Non-pigmented ciliary epithelial cell (primary cell): Measurements from ENCODE around the gene PACSIN1.

Source experiments
- DNase-seq: peaks from one replicate; pipeline ENCODE4 v3.0.0-alpha.2; 2010; ENCODE audit warnings: low read depth

PACSIN1 gene, protein sequence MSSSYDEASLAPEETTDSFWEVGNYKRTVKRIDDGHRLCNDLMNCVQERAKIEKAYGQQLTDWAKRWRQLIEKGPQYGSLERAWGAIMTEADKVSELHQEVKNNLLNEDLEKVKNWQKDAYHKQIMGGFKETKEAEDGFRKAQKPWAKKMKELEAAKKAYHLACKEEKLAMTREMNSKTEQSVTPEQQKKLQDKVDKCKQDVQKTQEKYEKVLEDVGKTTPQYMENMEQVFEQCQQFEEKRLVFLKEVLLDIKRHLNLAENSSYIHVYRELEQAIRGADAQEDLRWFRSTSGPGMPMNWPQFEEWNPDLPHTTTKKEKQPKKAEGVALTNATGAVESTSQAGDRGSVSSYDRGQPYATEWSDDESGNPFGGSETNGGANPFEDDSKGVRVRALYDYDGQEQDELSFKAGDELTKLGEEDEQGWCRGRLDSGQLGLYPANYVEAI

DNA sequence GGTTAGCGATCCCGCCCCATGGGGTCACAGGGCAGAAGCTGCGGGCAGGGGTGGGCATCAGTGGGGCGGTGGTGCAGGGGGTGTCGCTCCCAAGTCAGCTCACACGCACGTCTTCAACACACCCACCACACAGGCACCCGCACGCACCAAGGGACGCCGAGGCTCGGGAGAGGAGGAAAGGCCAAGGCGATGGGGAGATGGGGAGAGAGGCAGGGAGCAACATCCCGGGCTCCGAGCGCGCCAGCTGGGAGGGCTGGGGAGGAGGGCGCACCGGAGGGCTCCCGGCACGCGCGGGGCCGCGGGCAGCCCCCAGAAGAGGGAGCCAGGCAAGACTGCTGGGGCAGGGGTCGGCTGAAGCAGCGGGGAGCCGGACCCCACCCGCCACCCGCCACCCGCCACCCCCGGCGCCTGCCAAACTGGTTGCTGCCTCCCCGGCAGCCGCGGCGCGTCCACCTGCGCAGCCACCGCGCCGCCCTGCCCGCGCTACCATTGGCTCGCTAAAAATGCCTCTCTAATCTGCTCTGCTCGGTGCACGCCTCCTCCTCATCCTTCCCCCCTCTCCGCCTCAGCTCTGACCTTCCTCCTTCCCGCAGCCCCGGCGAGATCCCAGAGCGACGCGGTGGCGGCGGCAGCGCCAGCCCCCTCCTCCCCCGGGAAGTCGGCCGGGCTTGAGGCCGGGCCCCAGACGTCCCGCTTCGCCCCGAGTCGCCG lies at the start of gene PACSIN1:
Gene PACSIN1, plus strand, starts transcription at position 546 of the 711 bp plus-strand sequence. CDS start 60,230 bp downstream, outside the sequence.
- DNase-seq, result no peak

DNA sequence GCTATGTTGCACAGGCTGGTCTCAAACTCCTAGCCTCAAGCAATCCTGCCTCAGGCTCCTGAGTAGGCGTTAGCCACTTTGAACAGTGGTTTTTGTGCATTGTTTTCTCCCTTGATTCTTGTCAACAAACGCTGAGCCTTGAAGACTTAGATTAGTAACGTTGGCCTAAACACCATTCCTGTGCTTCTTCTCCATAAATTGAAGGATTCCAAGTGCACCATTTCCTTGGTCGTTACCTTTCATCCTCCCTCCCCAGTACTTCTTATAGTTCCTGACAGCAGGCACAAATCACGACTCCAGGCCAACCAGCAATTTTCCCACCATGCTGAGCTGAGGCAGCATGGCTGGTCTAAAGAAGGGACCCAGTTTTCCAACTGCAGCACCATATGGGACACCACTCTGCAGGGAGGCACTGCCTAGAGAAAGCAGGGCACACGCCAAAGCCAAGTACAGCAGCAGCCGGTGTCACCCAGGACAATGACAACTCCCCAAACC lies 49.0 kb upstream of the PACSIN1 start:
- DNase-seq, result no peak

DNA sequence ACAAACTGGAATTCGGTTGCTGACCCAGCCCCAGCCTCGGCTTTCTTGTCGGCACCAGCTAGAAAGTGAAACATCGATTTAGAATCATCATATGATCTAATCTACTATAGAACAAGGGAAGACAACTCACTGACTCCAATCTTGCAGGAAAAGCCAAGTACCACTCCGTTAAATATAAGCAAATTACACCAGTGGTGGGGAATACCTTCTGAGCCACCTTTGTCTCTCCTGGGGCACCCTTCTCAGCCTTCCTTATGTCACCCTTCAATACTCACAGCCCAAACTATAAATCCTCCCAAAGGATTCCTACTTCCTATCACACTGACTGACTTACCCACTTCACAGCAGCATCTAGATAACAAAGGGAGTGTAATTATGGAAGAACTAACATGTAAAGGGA lies 47.5 kb upstream of the PACSIN1 start:
- no peak for DNase-seq

DNA sequence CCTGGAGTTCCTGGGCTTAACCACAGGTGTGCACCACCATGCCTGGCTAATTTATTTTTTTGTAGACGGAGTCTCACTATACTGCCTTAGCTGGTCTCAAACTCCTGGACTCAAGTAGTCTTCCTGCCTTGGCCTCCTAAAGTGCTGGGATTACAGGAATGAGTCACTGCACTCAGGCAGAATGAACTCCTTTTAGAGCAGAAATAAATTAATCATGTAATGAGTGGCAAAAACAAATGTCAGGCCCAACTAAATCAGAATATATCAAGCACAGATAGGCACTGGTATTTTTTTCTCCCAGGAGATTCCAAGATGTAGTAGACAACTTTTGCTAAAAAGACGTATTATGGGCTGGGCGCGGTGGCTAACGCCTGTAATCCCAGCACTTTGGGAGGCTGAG lies 42.6 kb upstream of the PACSIN1 start:
- no peak for DNase-seq

DNA sequence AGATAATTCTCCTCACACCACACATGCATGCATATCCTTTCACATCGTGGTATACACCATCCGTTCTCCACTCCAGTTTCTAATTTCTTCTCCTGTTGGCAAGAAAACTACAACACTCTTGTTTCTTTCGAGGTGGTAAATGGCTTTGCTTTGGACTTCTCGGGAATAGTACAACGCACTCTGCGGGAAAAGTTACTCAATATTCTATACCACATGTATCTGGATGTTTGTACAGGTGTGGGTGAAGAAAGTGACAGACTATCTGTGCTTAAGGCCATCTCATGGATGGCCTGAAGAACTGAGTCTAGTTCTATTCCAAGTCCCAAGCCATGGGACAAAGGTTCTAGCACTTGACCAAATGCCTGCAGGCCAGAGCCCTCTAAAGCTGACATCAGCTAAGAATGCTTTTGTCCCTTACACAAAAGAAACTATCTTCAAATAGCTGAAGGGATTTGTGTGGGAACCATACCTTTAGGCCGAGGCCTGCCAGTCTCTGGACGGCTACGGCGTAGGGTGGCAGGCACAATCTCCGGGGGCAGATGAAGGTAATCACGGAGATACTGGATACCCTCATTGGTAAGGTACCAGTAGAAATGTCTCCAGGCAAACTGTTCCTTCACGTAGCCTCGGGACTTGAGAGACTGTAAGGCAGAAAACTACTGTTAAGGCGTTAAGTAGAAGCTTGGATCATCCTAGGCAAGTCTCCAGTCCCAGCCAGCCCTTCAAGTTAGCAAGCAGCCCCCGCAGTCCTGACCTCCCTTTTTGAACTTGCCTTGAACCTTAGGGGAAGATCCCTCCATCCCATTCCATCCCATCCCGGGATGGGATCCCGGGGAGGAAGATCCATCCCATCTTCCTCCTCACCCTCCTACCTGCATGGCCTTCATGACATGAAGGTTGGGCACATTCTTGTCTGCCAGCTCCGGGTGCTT lies 41.4 kb upstream of the PACSIN1 start:
- no peak for DNase-seq

DNA sequence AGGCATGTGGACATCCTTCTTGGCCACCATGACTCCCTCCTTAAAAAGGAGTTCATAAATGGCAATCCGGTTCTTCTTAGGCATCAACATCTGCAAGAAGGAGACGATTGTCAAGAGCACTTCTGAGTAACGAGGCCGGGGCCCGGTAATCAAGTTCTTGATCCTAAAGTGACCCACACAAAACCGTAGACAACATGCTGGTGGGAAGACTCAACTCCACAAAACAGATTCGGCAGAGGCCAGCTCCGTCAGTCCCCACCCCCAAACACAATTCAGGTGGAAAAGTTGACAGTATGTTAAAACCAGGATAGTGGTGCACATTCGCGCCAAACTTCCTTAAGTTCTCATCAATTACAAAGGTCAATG lies 40.8 kb upstream of the PACSIN1 start:
- no peak for DNase-seq

DNA sequence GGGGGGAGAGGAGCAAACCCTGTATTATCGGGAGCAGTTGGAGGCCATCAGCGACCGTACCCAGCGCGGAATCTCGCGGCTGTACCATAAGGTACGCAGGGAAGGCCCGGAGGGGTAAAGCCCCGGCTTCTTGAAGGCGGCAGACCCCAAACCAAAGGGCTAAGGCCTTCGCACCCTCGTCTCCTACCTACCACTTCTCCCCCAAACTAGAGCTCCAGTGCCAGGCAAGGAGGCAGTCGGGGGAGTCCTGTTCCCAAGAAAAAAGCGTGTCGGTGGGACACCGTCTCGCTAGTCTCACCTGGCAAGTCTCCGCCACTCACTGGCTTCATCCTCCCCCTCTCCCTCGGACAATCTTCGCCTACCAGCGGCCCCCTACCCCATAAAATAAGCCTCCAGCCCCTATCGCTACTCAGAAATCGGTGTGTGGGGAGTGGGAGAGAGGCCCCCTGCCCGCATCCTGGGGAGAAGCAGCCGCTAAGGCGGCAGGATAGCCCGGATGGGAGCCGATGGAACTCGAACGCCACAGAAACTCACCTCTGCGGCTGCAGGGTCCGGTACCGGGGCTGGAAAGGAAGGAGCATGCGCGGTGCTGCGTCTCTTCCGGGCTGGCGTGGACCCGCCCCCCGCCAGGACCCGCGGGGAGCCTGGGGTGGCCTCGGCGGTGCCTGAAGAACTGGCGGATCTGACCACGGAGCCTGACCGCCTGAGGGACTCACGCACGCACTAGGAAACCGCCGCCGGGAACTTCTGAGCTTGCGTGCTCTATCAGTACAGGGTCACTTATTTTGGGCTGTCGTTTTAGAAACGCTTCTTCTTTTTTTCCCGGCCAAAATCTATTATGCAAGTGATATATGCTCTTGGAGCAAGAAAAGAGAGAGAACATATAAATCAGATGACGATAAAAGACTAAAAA lies 40.1 kb upstream of the PACSIN1 start, which contains the start of gene RPS10:
Gene RPS10, minus strand, starts transcription at position 572 of the 913 bp plus-strand sequence. CDS start 848 bp downstream, outside the sequence.
- DNase-seq, result peak; percentile 57

DNA sequence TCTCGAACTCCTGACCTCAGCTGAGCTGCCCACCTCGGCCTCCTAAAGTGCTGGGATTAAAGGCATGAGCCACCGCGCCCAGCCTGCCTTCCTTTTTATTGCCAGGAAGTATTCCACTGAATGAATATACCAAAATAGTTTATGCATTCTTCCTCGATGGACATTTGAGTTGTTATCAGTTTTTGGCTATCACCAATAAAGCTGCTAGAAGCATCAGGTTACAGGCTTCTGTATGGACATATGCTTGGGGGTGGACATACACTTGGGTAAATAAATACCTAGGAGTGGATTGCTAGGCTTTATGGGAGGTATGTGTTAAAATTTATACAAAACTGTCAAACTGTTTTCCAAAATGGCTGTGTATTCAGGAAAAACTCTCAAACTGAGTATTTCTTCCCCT lies 30.0 kb upstream of the PACSIN1 start:
- no peak for DNase-seq

DNA sequence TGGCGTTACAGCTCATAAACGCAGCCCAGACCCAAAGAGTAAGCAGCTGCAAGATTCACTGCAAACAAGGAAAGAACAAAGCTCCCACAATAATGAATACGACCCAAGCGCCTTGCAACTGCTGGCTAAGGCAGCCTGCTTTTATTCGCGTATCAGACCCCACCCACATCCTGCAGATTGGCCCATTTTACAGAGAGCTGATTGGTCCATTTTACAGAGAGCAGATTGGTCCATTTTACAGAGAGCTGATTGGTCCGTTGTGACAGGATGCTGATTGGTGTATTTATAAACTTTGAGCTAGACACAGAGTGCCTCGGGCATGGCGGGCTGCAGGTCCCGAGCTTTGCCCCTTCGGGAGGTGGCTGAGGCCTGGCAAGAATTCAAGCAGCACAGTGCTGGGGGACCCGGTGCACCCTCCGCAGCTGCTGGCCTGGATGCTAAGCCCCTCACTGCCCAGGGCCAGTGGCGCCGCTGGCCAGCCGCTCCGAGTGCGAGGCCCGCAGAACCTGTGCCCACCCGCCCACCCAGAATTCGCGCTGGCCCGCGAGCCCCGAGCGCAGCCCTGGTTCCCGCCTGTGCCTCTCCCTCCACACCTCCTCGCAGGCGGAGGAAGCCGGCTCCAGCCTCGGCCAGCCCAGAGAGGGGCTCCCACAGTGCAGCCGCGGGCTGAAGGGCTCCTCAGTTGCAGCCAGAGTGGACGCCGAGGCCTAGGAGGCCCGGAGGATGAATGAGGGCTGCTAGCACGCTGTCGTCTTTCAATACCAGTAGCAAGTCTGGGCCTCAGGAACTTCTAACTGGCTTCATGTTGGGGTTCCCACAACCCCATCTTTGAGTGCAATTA lies 28.9 kb upstream of the PACSIN1 start:
- DNase-seq, result no peak

DNA sequence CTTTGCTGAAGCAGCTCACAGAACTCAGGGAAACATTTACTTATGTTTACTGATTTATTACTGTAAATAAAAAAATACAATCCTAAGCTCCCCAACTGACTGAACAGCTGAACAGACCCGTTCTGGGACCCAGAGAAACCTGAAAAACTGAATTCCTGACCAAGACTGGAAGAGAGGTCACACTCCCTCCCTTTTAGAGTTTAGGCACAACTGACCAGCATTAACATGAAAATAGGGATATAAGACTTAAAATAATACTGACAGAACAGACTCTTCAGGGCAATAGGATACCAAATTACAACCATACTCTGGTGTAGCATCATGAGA lies 28.3 kb upstream of the PACSIN1 start:
- no peak for DNase-seq

DNA sequence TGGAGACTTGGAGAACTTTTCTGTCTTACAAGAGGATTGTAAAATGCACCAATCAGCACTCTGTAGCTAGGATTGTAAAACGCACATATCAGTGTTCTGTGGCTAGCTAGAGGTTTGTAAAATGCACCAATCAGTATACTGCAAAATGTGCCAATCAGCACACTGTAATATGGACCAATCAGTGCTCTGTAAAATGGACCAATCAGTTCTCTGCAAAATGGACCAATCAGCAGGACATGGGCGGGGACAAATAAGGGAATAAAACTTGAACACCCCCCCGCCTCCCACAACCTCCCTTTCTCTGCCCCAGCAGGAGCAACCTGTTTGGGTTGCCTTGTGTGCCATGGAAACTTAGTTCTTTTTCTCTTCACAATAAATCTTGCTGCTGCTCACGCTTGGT lies 27.2 kb upstream of the PACSIN1 start:
- DNase-seq, result no peak

DNA sequence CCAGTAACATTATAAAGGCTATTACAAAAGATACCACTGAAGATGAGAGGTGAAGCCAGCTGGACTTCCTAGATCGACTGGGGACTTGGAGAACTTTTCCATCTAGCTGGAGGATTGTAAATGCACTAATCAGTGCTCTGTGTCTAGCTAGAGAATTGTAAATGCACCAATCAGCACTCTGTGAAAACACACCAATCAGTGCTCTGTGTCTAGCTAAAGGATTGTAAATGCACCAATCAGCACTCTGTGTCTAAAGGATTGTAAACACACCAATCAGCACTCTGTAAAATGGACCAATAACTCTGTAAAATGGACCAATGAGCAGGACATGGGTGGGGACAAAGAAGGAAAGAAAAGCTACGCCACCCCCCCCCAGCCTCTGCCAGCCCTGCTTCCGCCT lies 26.4 kb upstream of the PACSIN1 start:
- DNase-seq, result no peak

DNA sequence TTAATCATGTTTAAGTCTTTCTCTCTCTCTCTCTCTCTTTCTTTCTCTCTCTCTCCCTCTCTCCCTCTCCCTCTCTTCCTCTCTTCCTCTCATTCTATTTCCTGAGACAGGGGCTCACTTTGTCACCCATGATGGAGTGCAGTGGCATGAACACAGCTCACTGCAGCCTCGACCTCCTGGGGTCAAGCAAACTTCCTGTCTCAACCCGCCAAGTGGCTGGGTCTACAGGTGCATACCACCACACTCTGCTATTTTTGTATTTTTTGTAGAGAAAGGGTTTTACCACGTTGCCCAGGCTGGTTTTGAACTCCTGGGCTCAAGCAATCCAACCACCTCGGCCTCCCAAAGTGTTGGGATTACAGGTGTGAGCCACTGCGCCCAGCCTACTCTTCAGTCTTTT lies 24.4 kb upstream of the PACSIN1 start:
- no peak for DNase-seq

DNA sequence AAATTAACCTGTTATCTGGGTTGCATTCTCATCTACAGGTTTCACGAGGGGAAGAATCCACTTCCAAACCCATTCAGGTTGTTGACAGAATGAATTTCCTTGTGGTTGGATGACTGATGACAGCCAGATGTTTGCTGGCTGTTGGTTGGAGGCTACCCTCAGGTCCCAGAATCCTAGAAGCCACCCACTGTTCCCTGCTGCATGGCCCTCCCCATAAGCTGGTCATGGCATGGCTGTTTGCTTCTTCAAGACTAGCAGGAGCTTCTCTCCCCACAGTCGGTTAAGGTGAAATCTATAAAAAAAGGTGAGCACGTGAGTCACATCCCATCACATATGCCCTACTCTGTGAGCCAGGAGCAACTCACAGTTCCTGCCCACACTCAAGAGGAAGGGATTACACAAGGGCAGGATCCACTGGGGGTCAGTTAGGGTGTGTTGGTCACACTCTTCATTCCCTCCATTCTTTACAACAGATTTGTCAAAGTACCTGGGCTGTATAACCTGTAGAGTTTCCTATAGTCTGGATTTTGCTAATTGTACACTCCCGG lies 20.5 kb upstream of the PACSIN1 start:
- DNase-seq, result no peak

DNA sequence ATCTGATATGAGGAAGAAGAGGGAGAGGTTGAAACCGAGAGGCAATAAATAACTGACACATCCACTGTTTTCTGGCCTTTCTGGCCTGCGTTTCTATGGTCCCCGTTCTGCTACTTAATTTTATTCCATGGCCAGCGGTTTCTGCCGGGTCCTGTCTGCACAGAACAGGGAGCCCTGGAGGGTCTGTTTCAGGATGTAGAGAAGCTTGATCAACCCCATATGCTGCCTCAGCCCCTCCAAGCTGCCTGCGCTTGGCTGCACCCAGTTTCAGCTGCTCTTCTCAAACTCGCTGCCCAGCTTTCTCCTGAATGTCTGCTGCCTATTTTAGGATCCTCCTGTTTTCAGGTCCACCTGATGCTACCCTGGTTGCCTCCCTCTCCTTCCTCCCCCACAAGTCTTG lies 18.5 kb upstream of the PACSIN1 start:
- DNase-seq, result no peak

DNA sequence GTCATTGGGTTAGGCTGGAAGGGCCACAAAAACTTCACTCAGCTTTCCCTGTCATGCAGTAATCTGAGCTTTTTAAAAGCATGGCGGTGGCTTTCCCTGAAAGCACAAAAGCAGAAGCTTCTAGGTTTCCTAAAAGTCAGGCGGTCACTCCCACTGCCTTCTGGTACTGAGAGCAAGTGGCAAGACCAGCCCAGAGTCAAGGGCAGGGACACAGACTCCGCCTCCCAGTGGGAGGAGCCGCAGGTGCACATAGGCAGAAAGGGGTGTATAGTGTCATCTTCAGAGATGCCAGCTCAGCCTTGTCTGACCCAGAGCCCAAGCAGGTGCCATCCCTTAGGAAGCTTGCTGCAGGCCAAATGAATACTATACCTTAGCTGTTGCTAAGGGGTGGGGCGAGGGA lies 18.0 kb upstream of the PACSIN1 start:
- no peak for DNase-seq

DNA sequence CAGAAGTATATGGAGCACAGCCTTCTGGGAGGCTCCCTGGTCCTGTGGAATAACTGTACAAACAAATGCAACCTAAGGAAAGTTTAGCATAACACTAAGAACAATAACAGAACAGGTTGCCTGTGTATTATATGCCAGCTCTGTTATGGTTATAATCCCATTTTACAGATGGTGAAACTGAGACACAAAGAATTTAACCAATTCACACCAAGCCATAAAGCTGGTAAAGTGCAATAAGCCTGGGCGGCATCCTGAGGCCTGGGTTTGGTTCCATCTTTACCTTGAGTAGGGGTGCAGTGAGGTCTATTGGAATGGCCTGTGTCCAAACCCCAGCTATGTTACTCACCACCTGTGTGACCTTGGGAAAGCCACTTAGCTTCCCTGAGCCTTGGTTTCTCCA lies 14.7 kb upstream of the PACSIN1 start:
- DNase-seq, result no peak

DNA sequence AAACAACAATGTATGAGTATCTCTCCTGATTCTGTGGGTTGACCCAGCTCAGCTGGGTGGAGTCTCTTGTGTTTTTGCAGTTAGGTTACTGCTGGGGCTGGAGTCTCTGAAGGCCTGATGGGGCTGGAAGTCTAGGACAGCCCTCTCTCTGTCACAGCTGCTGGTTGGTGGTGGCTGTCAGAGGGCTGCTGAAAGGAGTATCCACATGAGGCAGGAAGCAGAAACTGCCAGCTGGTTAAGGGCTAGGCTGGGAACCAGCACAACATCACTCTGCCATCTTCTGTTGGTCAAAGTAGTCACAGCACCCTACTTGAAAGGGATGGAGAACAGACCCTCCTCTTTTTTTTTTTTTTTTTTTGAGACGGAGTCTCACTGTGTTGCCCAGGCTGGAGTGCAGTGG lies 10.0 kb upstream of the PACSIN1 start:
- no peak for DNase-seq

DNA sequence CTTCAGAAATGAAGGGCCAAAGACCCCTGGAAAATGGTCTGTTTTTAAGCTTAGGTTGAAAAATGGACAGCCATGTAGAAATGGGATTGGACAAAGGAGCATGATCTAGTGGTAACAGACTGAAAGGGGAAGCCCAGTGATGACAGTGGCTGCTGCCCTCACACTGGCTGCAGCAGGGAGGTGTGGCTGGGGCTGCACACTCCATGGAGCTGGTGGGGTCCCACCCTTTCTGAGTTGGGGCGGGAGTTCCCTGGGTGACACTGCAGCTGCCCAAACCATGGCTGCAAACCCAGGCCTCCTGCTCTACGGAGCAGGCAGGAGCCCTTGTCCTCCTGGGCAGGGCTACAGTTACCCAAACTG lies 8.5 kb upstream of the PACSIN1 start:
- no peak for DNase-seq
